SU-DHL-6 (cell line): ENCODE results near the gene TSPO.

Experiments
- H2AFZ ChIP-seq: fragments of 200-600 bp; sonication (generic); 2 replicates; pipeline ENCODE4 v1.6.1; 2014; ENCODE audit warnings: low read depth, mild to moderate bottlenecking, moderate library complexity, mixed read lengths, antibody characterized with exemption, low read length; ENCODE audit not compliant: severe bottlenecking
- H3F3A ChIP-seq: fragments of 200-600 bp; shearing (Covaris generic); 2 replicates; pipeline ENCODE4 v1.6.0; 2016; ENCODE audit warnings: antibody characterized with exemption, mild to moderate bottlenecking; ENCODE audit not compliant: insufficient read depth
- H3K27ac ChIP-seq: fragments of 200-600 bp; sonication (generic); 2 replicates; pipeline ENCODE4 v1.5.1; 2016; ENCODE audit warnings: low read depth, mild to moderate bottlenecking, low read length, moderate library complexity, mixed read lengths
- H3K27me3 ChIP-seq: fragments of 200-600 bp; sonication (generic), shearing (Covaris generic); 2 replicates; pipeline ENCODE4 v1.6.0; 2014; ENCODE audit warnings: mild to moderate bottlenecking, low read length
- H3K36me3 ChIP-seq: fragments of 200-600 bp; sonication (generic); 2 replicates; pipeline ENCODE4 v1.6.1; 2014; ENCODE audit warnings: mild to moderate bottlenecking, low read length, mixed read lengths
- H3K4me2 ChIP-seq: fragments of 300-600, 200-600 bp; shearing (Covaris generic), sonication (generic); 2 replicates; pipeline ENCODE4 v1.6.0; 2014; ENCODE audit warnings: low read length, low read depth, mild to moderate bottlenecking; ENCODE audit not compliant: poor library complexity, severe bottlenecking
- H3K4me3 ChIP-seq: fragments of 200-600 bp; sonication (generic); 2 replicates; pipeline ENCODE4 v1.5.1; 2014; ENCODE audit warnings: antibody characterized with exemption, low read length, mild to moderate bottlenecking, mixed read lengths; ENCODE audit not compliant: insufficient read depth, poor library complexity, severe bottlenecking
- H3K79me2 ChIP-seq: fragments of 200-600 bp; sonication (generic); 2 replicates; pipeline ENCODE4 v1.6.1; 2014; ENCODE audit warnings: mild to moderate bottlenecking, low read length, moderate library complexity; ENCODE audit not compliant: insufficient read depth
- H3K9ac ChIP-seq: fragments of 200-600 bp; sonication (generic); 2 replicates; pipeline ENCODE4 v1.7.0; 2014; ENCODE audit warnings: mild to moderate bottlenecking, low read length
- H3K9me2 ChIP-seq: fragments of 200-600 bp; sonication (generic); replicated peaks from 2 replicates; pipeline ENCODE4 v1.6.1; 2014; ENCODE audit warnings: low read length; ENCODE audit not compliant: insufficient read depth
- H3K9me3 ChIP-seq: fragments of 200-600 bp; sonication (generic); 2 replicates; pipeline ENCODE4 v1.6.1; 2014; ENCODE audit warnings: low read length, mixed read lengths; ENCODE audit not compliant: insufficient read depth
- H4K20me1 ChIP-seq: fragments of 200-600 bp; sonication (generic); 2 replicates; pipeline ENCODE4 v1.6.1; 2014; ENCODE audit warnings: low read depth, mild to moderate bottlenecking, antibody characterized with exemption, low read length, moderate library complexity, mixed read lengths
- CTCF ChIP-seq: fragments of 200-600 bp; sonication (generic); IDR thresholded peaks from one replicate; pipeline ENCODE4 v1.5.1; 2017; ENCODE audit warnings: antibody characterized with exemption, mild to moderate bottlenecking, low read length, moderate library complexity; ENCODE audit not compliant: insufficient read depth, poor library complexity, severe bottlenecking
- EZH2phosphoT487 ChIP-seq: fragments of 200-600 bp; sonication (generic), shearing (Covaris generic); conservative IDR thresholded peaks from 2 replicates; pipeline ENCODE4 v1.6.1; 2018; ENCODE audit warnings: mild to moderate bottlenecking, antibody characterized with exemption, low read length, moderate library complexity, mixed read lengths

The TSPO gene

DNA sequence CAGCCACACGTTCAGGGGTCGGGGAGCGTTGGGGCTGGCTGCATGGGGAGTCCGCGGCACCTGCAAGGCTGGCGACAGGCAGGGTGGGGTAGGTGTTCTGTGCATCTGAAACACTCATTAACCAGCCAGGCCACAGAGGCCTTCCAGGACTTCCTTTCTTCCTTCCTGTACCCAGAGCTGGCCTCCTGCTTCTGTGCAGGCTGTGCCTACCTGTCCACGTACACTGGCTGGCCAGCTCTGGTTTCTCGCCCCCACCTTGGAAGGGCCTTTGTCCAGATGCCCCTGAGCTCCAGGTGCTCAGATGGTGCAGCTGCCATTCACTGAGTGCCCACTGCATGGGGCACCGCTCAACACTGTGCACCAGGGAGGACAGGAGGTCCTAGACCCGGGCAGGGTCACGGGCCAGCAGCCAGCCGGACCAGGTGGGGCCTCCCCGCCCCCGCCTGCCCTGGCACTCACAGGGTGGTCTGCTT lies 19.7 kb downstream of the TSPO start:
- Histone ChIP-seq H3K9me3 (no peaks in the 10 kb centered on the region), H2AFZ (no peak overlapping the region), H3K4me2 (no peak overlapping the region), H3F3A (no peaks in the 10 kb centered on the region), H3K79me2 (no peaks in the 10 kb centered on the region), H4K20me1 (no peaks in the 10 kb centered on the region), H3K9ac (no peak overlapping the region), H3K36me3 (no peaks in the 10 kb centered on the region), H3K9me2 (no peaks in the 10 kb centered on the region), H3K27me3 (no peaks in the 10 kb centered on the region), H3K27ac (no peak overlapping the region), H3K4me3 (no peak overlapping the region)
- TF ChIP-seq CTCF (no peak), EZH2phosphoT487 (no peak)

DNA sequence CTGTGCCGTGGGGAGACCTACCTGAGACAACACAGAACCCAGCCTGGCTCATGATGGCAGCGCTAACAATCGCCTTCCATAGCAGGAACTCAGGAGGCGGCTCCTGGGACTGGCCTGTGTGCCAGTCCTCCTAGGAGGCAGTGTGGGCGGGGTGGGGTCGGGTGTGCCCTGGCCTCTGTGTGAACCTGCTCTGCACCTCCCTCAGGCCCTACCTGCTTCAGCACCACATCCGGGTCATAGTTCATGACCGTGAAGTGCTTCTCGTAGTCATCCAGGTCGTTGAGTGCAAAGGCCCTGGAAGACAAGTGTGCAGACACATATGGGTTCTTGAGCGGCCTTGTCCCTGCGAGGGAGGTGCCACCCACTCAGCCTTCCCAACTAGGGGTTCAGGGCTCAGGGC lies 20.2 kb downstream of the TSPO start:
- H3F3A ChIP-seq, result no peaks in the 10 kb centered on the region
- TF ChIP-seq CTCF (no peak), EZH2phosphoT487 (no peak)
- no peaks in the 10 kb centered on the region for H3K27me3 ChIP-seq
- H4K20me1 ChIP-seq, result no peaks in the 10 kb centered on the region
- no peak overlapping the region for H2AFZ ChIP-seq
- H3K9ac ChIP-seq, result no peak overlapping the region
- no peak overlapping the region for H3K4me2 ChIP-seq
- no peak overlapping the region for H3K27ac ChIP-seq
- no peaks in the 10 kb centered on the region for H3K9me2 ChIP-seq
- H3K79me2 ChIP-seq, result no peaks in the 10 kb centered on the region
- no peak overlapping the region for H3K4me3 ChIP-seq
- no peaks in the 10 kb centered on the region for H3K36me3 ChIP-seq
- no peaks in the 10 kb centered on the region for H3K9me3 ChIP-seq

GRCh38 chr22:43172191-43172590 lies 20.8 kb downstream of the TSPO start:
- no peaks in the 10 kb centered on the region for H3K36me3 ChIP-seq
- TF ChIP-seq CTCF (no peak), EZH2phosphoT487 (no peak)

More at GRCh38 chr22:43172191-43172590, 20.8 kb downstream of the TSPO start:
- no peaks in the 10 kb centered on the region for H3F3A ChIP-seq
- H3K4me2 ChIP-seq, result no peak overlapping the region
- no peak overlapping the region for H2AFZ ChIP-seq
- H3K79me2 ChIP-seq, result no peaks in the 10 kb centered on the region
- no peak overlapping the region for H3K4me3 ChIP-seq
- no peaks in the 10 kb centered on the region for H3K27me3 ChIP-seq
- H3K9me3 ChIP-seq, result no peaks in the 10 kb centered on the region
- H3K9me2 ChIP-seq, result no peaks in the 10 kb centered on the region
- H3K27ac ChIP-seq, result no peak overlapping the region
- no peak overlapping the region for H3K9ac ChIP-seq
- no peaks in the 10 kb centered on the region for H4K20me1 ChIP-seq
